ENCODE results near the gene NELFE.
A peak's percentile ranks its signal among the peaks of the same experiment; 100 is the strongest.
"Not testable (repeated sequence)": the region's sequence is repeated elsewhere in the genome, so short reads cannot be mapped to it uniquely, and the experiment has no call there.

Gene NELFE

DNA sequence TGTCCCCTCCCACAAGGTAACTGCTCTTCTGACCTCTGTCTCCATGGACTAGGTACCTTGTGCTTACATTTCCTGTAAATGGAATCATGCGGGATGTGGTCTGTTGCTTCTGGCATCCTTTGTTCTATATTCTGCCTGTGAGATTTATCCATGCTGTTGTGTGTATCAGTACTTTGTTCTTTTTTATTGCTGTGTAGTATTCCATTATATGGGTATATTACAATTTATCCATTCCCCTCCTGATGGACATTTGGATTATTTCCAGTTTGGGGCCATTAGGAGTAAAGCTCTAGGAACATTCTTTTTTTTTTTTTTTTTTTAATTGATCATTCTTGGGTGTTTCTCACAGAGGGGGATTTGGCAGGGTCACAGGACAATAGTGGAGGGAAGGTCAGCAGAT, 27.8 kb downstream of the NELFE start:
- Mint-ChIP-seq H3K36me3 (no peaks in the 10 kb centered on the region), H3K27ac (no peak overlapping the region), H3K4me3 (no peak overlapping the region), H3K4me1 (no peaks in the 10 kb centered on the region), H3K9me3 (no peaks in the 10 kb centered on the region), H3K27me3 (peaks cover 15 to 16% of the 10 kb centered on the region in 2 donors)
- ATAC-seq (replicated peaks) (no peak), DNase-seq (no peak)

DNA sequence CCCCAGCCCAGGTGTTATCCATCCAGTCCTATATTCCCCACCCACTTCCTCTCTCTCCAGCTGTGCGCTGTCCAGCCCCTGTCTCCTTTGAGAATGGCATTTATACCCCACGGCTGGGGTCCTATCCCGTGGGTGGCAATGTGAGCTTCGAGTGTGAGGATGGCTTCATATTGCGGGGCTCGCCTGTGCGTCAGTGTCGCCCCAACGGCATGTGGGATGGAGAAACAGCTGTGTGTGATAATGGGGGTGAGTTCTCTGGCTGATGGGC, 30.2 kb downstream of the NELFE start:
- Mint-ChIP-seq H3K36me3 (no peaks in the 10 kb centered on the region), H3K4me3 (no peak overlapping the region), H3K27me3 (peaks cover 12 to 15% of the 10 kb centered on the region in 2 donors), H3K9me3 (no peaks in the 10 kb centered on the region), H3K27ac (no peak overlapping the region), H3K4me1 (no peaks in the 10 kb centered on the region)
- DNase-seq (no peak), ATAC-seq (replicated peaks) (no peak)

DNA sequence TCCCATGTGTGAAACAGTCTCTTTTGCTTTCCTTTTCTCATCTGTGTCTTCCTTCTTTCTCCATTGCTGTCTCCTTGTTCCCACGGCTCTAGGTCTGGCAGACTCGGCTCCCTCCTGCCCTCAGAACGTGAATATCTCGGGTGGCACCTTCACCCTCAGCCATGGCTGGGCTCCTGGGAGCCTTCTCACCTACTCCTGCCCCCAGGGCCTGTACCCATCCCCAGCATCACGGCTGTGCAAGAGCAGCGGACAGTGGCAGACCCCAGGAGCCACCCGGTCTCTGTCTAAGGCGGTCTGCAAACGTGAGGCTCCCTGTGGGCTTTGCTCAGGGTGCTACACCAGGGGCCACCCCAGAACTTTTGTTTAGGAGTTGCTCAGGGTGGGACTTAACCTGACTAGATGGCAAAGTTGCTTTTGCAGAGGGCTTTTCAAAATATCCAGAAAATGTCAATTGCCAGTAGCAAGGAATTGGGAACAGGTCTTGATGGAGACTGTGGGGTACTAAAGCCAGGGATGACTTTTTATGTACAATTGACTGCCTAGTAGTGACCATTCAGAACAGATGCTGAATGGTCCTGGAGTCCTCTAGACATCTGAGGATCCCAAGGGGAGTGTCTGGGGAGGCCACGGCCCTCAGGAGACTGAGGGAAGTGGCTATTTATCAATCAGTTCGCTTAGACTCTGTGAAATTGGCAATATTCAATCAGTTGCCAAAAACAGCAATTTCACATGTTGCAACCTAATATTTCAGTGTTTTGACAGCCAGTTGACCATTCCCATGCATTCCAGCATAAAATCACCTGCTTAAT, 30.7 kb downstream of the NELFE start:
- no peaks in the 10 kb centered on the region for H3K36me3 Mint-ChIP-seq
- no peaks in the 10 kb centered on the region for H3K9me3 Mint-ChIP-seq
- H3K27me3 Mint-ChIP-seq: peaks cover 7 to 9% of the 10 kb centered on the region in 2 donors
- no peak overlapping the region for H3K27ac Mint-ChIP-seq
- no peak overlapping the region for H3K4me3 Mint-ChIP-seq
- no peaks in the 10 kb centered on the region for H3K4me1 Mint-ChIP-seq
- DNase-seq: no peak
- no peak for ATAC-seq (replicated peaks)

DNA sequence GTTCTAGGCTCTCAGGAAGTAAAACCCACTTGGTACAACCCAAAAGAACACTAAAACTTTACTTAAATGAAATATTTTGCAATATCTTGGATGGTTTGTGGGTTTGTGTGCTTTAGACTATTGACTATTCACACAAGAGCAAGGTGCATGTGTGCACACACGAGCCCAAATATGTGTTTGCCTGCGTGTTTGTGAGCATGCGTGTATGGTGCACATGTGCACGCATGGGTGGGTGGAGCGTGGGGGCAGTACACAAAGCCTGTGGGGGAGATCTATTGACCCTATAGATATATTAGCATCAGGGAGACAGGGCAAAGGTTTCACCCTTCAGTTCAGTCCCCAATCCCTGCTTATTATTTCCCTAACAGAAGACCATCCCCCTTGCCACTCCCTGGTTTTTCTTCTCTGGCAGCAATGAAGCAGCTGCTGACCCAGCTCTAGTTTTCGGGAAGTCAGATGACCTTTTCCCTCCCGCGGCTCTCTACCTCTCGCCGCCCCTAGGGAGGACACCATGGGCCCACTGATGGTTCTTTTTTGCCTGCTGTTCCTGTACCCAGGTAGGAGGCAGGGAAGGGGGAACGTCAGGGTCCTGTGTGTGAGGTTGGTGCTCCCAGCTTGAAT, 31.4 kb downstream of the NELFE start, which contains the start of gene C2:
Gene C2 (plus strand): TSS at position 476 of the 621 bp plus-strand sequence. CDS start 36 bp downstream, at position 512.
- H3K27ac Mint-ChIP-seq: no peak within 1 kb of the TSS
- no peaks in the 10 kb centered on the region for H3K36me3 Mint-ChIP-seq
- DNase-seq (no peak), ATAC-seq (replicated peaks) (no peak)
- H3K4me1 Mint-ChIP-seq: no peaks in the 10 kb centered on the region
- H3K4me3 Mint-ChIP-seq: no peak within 1 kb of the TSS
- H3K27me3 Mint-ChIP-seq: peaks cover 4 to 6% of the 10 kb centered on the region in 2 donors
- no peaks in the 10 kb centered on the region for H3K9me3 Mint-ChIP-seq

DNA sequence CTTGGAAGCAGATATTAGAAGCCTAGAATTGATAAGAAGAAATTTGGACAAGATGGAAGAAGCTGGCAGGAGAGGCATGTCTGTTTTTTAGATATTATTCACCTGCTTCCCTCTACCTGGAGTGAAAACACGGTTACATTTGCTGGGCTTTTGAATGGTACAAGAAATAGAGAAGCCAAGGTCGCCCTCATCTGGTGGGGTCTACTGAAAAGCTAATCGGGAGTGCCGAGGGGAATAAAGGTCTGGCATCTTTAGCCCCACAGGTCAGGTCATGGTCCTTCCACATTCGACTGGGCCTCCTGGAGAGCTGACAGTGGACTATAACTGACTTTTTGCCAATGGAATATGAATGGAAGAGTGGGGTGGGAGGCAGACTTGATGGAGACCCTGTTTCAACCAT, 35.8 kb downstream of the NELFE start:
- H3K27ac Mint-ChIP-seq: no peak overlapping the region
- no peak overlapping the region for H3K4me3 Mint-ChIP-seq
- no peak for ATAC-seq (replicated peaks)
- H3K36me3 Mint-ChIP-seq: no peaks in the 10 kb centered on the region
- peaks cover 0 to 4% of the 10 kb centered on the region in 2 donors for H3K27me3 Mint-ChIP-seq
- DNase-seq: no peak
- H3K4me1 Mint-ChIP-seq: no peaks in the 10 kb centered on the region
- H3K9me3 Mint-ChIP-seq: no peaks in the 10 kb centered on the region

DNA sequence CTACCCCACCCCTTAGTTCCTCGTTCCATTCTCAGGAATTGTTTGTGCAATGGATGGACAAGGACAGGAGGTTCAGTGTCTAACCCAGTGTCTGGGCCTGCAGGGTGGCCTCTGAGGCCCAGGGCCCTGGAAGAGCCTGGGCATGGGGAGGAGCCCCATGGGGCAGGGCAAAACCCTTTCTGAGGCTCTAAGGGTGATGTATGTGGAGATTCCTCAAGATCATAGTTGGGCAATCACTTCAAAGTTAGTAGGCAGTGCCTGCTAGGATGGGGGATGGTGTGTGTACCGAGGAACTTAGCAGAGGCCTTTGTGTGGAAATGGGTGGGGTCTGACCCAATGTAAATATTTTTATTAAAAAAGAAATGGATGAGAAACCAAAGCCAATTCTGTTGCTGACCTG, 38.0 kb downstream of the NELFE start:
- DNase-seq (no peak), ATAC-seq (replicated peaks) (no peak)
- Mint-ChIP-seq H3K9me3 (no peaks in the 10 kb centered on the region), H3K4me1 (no peaks in the 10 kb centered on the region), H3K4me3 (no peak overlapping the region), H3K36me3 (no peaks in the 10 kb centered on the region), H3K27ac (no peak overlapping the region), H3K27me3 (peaks cover 0 to 4% of the 10 kb centered on the region in 2 donors)

DNA sequence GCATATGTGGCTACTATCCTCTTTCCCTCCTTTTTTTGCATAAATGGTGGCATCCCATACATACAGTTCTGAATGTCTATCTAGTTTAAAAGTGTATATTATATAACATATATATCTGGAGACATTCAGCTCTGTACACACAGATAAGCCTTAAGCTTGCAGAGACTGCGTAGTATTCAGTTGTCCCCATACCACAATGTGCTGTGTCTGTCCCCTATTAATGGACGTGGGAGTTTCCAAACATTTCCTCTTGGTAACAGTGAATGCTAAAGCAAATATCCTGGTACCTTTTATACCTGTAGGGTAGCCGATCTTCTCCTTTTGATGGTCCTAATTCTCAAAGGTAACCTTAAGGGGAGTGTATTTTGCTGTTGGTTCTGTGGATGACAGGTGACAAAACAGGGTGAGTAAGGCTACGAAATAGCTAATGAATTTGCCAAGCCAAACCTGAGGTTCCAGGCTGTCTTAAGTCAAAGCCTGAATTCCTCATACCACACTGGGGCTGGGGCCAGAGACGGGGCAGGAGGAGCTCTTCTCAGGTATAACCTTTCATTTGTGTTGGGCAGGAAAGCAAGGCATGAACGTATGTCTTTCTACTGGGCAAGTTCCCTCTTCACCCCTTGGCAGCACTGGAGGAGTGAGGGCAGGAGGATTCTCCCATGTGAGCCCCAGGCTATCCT, 39.0 kb downstream of the NELFE start:
- H3K27ac Mint-ChIP-seq: no peak overlapping the region

DNA sequence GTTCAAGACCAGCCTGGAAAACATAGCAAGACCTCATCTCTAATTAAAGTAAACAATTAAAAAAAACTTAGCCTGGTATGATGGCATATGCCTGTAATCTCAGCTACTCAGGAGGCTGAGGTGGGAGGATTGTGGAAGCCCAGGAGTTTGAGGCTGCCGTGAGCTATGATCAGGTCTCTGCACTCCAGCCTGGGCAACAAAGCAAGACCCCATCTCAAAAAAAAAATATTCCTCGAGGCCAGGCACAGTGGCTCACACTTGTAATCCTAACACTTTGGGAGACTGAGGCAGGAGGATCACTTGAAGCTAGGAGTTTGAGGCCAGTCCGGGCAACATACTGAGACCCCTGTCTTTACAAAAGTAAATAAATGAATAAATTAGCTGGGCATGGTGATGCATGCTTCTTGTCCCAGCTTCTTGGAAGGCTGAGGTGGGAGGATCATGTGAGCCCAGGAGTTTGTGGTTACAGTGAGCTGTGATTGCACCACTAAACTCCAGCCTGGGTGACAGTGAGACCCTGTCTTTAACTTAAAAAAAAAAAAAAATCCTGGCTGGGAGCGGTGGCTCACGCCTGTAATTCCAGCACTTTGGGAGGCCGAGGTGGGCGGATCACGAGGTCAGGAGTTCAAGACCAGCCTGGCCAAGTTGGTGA, 40.6 kb downstream of the NELFE start:
- Mint-ChIP-seq H3K27me3 (peaks cover 0 to 6% of the 10 kb centered on the region in 2 donors), H3K27ac (no peak overlapping the region), H3K4me1 (peaks cover 0 to 7% of the 10 kb centered on the region in 2 donors), H3K4me3 (no peak overlapping the region), H3K36me3 (no peaks in the 10 kb centered on the region), H3K9me3 (no peaks in the 10 kb centered on the region)
- ATAC-seq (replicated peaks) (no peak), DNase-seq (no peak)

More for the DNA sequence above, 39.0 kb downstream of the NELFE start:
- Mint-ChIP-seq H3K4me3 (no peak overlapping the region), H3K36me3 (no peaks in the 10 kb centered on the region), H3K4me1 (peaks cover 0 to 6% of the 10 kb centered on the region in 2 donors), H3K9me3 (no peaks in the 10 kb centered on the region), H3K27me3 (peaks cover 0 to 6% of the 10 kb centered on the region in 2 donors)
- no peak for DNase-seq
- no peak for ATAC-seq (replicated peaks)

DNA sequence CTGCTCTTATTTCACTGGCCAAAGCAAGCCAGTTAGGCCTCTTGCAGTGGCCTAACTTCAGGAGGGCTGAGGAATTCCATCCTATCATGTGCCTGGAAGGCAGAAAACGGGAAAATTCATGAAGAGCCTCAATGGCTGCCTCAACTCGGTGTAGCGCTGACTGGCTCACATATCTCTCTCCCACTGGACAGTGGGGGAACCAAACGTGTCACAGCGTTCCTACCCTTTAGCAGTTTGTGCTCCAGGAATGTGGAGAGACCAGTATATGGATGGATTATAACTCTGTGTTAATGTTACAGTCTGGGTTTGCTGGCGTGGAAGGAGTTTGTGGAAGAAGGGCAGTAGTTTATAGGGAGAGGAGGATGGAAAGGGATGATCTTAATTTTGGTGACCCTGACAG, 43.0 kb downstream of the NELFE start:
- Mint-ChIP-seq H3K9me3 (no peaks in the 10 kb centered on the region), H3K4me3 (no peak overlapping the region), H3K27ac (no peak overlapping the region), H3K36me3 (no peaks in the 10 kb centered on the region), H3K4me1 (peaks cover 0 to 7% of the 10 kb centered on the region in 2 donors), H3K27me3 (peaks cover 4 to 12% of the 10 kb centered on the region in 2 donors)
- DNase-seq (no peak), ATAC-seq (replicated peaks) (no peak)

DNA sequence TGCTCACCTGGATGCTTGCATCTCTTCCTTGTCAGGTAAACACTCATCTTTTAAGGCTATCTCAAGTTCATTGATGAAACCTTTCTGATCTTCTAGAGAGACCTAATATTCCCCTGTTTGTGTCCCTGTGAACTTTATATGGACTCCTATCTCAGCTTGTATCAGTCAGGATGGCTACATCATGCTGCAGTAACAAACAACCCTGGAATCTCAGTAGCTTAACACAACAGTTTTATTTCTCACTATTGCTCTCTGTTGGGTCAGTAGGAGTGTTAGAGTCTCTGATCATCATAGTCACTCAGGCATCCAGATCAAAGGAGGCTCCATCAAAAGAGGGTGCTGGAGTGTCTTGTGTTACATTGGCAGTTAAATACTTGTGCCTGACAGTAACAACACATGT, 43.4 kb downstream of the NELFE start:
- no peaks in the 10 kb centered on the region for H3K9me3 Mint-ChIP-seq

DNA sequence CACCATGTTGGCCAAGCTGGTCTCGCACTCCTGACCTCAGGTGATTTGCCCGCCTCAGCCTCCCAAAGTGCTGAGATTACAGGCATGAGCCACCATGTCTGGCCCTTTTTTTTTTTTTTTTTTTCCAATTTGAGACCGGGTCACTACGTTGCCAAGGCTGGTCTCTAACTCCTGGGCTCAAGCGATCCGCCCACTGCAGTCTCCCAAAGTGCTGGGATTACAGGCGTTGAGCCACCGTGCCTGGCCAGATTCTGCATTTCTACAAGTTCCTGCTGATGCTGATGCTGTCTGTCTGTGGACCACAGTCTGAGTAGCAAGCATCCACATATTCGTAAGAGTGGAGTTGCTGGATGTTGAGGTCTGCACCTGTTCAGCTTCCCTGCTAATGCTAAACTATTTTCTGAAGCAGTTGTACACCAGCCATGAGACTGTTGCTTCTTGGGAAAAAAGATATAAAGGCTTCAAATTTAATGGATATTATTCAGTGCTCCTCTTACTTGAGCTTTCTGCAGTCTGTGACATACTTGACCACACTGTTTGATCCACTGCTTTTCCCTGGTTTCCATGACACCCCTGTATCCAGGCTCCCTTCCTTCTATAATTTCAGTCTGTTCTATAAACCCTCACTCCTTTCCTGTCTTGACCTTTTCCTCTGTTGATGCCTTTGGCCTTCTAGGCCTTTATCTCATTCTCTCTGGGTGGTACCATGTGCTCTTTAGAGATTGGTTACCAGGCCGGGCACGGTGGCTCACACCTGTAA, 46.8 kb downstream of the NELFE start:
- DNase-seq: no peak
- H3K4me3 Mint-ChIP-seq: no peak overlapping the region
- H3K36me3 Mint-ChIP-seq: no peaks in the 10 kb centered on the region
- no peak for ATAC-seq (replicated peaks)
- H3K27me3 Mint-ChIP-seq: peaks cover 4 to 12% of the 10 kb centered on the region in 2 donors
- H3K27ac Mint-ChIP-seq: no peak overlapping the region
- peaks cover 0 to 7% of the 10 kb centered on the region in 2 donors for H3K4me1 Mint-ChIP-seq
- no peaks in the 10 kb centered on the region for H3K9me3 Mint-ChIP-seq

More for the DNA sequence above, 43.4 kb downstream of the NELFE start:
- H3K36me3 Mint-ChIP-seq: no peaks in the 10 kb centered on the region
- no peak overlapping the region for H3K4me3 Mint-ChIP-seq
- no peak overlapping the region for H3K27ac Mint-ChIP-seq
- DNase-seq (no peak), ATAC-seq (replicated peaks) (no peak)
- peaks cover 4 to 12% of the 10 kb centered on the region in 2 donors for H3K27me3 Mint-ChIP-seq
- peaks cover 0 to 7% of the 10 kb centered on the region in 2 donors for H3K4me1 Mint-ChIP-seq

DNA sequence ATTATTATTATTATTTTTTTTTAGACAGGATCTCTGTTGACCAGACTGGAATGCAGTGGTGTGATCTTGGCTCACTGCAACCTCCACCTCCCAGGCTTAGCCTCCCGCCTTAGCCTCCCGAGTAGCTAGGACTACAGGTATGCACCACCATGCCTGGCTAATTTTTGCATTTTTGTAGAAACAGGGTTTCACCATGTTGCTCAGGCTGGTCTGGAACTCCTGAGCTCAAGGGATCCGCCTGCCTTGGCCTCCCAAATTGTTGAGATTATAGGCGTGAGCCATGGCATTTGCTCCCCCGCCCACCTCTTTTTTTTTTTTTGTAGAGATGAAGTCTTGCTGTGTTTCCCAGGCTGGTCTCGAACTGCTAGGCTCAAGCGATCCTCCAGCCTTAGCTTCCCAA, 49.5 kb downstream of the NELFE start:
- not testable (repeated sequence) for H3K4me3 Mint-ChIP-seq; H3K27ac Mint-ChIP-seq; H3K4me1 Mint-ChIP-seq; H3K9me3 Mint-ChIP-seq; ATAC-seq (replicated peaks); H3K36me3 Mint-ChIP-seq; H3K27me3 Mint-ChIP-seq; DNase-seq

DNA sequence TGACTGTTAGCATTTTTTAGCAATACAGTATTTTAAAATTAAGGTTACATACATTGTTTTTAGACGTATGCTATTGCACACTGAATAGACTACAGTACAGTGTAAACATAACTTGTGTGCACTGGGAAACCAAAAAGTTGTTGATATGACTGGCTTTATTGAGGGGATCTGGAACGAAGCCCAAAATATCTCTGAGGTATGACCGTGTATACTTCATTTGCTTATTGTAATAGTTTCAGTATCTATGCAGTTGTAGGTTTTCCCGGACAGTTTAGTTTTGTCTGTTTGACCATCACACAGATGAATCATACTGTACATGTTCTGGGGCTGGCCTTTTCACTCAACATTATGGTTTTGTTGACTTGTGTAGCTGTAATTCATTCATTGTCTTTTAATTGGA, 50.0 kb downstream of the NELFE start:
- Mint-ChIP-seq H3K27me3 (peaks cover 4 to 5% of the 10 kb centered on the region in 2 donors), H3K36me3 (no peaks in the 10 kb centered on the region), H3K4me1 (no peaks in the 10 kb centered on the region), H3K27ac (no peak overlapping the region), H3K4me3 (no peak overlapping the region), H3K9me3 (no peaks in the 10 kb centered on the region)
- ATAC-seq (replicated peaks): peak; percentile 69 to 86
- DNase-seq: no peak

DNA sequence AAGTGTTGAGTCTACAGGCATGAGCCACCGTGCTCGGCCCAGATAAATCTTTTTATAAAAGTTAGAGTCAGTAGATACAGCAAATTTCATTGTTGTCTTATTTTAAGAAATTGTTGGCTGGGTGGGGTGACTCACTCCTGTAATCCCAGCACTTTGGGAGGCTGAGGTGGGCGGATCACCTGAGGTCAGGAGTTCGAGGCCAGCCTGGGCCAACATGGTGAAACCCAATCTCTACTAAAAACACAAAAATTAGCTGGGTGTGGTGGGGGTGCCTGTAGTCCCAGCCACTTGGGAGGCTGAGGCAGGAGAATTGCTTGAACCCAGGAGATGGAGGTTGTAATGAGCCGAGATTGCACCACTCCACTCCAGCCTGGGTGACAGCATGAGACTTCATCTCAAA, 50.5 kb downstream of the NELFE start:
- not testable (repeated sequence) for H3K4me3 Mint-ChIP-seq; H3K36me3 Mint-ChIP-seq; H3K9me3 Mint-ChIP-seq; H3K27ac Mint-ChIP-seq; H3K4me1 Mint-ChIP-seq; DNase-seq; H3K27me3 Mint-ChIP-seq; ATAC-seq (replicated peaks)

Data from stimulated activated naive B cell treated with anti-CD40 and anti-IgM and Interleukin-4, amounts not matched to agents 10 μg/mL and 1 μg/mL and 100 μg/mL, for 72 hours (primary cell).